ENCODE measurements around the gene INSYN2B. TPM values are rescaled to one million over a fixed set of nuclear protein-coding genes. Genes with fewer than 3 reads are reported as not detected.

INSYN2B gene
- total RNA-seq, 3 donors from 2014 or later: 0.16 TPM; not detected in 2

DNA sequence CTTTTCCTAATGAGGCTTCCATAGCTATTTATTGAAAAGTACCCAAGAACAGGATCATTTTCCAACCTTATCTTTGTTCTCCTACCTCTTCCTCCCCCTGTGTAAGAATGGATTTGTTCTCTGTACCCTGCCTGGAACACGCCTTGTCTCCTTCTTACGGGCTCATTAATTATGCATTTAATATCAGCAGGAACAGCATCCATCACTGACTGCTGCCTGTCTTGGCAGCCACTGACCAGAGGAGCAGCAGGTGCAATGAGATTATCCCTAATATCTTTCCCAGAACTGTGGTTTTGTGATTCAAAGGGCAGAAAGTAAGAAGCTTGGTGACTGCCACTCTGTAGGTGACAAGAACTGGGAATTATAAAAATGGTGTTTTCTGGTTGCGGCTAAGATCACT, 19.3 kb upstream of the INSYN2B start:
- no peak for ATAC-seq
- TF ChIP-seq, protein P1, sequence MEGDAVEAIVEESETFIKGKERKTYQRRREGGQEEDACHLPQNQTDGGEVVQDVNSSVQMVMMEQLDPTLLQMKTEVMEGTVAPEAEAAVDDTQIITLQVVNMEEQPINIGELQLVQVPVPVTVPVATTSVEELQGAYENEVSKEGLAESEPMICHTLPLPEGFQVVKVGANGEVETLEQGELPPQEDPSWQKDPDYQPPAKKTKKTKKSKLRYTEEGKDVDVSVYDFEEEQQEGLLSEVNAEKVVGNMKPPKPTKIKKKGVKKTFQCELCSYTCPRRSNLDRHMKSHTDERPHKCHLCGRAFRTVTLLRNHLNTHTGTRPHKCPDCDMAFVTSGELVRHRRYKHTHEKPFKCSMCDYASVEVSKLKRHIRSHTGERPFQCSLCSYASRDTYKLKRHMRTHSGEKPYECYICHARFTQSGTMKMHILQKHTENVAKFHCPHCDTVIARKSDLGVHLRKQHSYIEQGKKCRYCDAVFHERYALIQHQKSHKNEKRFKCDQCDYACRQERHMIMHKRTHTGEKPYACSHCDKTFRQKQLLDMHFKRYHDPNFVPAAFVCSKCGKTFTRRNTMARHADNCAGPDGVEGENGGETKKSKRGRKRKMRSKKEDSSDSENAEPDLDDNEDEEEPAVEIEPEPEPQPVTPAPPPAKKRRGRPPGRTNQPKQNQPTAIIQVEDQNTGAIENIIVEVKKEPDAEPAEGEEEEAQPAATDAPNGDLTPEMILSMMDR (IDR thresholded peaks at IDR 0.05): no peak
- Histone ChIP-seq H3K9me3 (no peaks in the 10 kb centered on the region), H3K4me3 (no peak overlapping the region), H3K4me1 (ENCODE audit: low read depth) (no peaks in the 10 kb centered on the region), H3K36me3 (ENCODE audit: low read depth) (no peaks in the 10 kb centered on the region)
- intact Hi-C loops (cut with DNase I, micrococcal nuclease): no loop called here
- DNase-seq: no peak

DNA sequence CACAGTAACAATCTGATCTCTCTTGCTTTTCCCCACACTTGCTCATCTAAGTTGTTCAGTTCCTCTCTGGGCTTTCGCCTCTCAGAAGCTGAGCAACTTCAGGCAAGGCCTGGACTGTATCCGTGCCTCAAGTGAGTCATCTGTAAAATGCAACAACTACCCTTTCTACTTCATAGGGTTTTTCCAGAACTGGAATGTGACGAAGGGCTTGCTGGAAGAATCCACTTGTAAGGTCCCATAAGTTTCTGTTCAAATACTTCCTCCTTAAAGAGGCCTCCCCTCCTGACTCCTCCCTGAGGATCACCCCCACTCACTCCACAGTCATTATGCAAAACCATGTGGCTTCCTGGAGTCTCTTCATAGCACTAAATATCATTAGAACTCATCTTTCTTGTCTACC, 17.5 kb upstream of the INSYN2B start:
- DNase-seq: no peak
- intact Hi-C loops (cut with DNase I, micrococcal nuclease): no loop called here
- TF ChIP-seq, protein P1 (IDR thresholded peaks at IDR 0.05): no peak
- Histone ChIP-seq H3K4me3 (no peak overlapping the region), H3K4me1 (ENCODE audit: low read depth) (no peaks in the 10 kb centered on the region), H3K36me3 (ENCODE audit: low read depth) (no peaks in the 10 kb centered on the region), H3K9me3 (no peaks in the 10 kb centered on the region)
- no peak for ATAC-seq

DNA sequence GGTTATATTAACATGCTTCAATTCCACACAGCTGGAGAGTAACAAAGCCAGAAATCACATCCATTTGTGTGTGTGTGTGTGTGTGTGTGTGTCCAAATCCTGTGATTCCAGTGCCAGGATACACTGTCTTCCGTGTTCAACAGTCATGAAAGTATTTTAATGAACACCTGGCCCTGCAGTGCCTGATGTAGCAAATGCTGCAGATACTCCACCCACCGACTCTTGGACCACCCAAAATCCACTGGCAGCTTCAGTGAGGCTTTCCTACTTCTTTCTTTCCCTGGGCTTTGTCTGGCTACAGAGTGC, 13.1 kb upstream of the INSYN2B start:
- intact Hi-C loops (cut with DNase I, micrococcal nuclease): no loop called here

DNA sequence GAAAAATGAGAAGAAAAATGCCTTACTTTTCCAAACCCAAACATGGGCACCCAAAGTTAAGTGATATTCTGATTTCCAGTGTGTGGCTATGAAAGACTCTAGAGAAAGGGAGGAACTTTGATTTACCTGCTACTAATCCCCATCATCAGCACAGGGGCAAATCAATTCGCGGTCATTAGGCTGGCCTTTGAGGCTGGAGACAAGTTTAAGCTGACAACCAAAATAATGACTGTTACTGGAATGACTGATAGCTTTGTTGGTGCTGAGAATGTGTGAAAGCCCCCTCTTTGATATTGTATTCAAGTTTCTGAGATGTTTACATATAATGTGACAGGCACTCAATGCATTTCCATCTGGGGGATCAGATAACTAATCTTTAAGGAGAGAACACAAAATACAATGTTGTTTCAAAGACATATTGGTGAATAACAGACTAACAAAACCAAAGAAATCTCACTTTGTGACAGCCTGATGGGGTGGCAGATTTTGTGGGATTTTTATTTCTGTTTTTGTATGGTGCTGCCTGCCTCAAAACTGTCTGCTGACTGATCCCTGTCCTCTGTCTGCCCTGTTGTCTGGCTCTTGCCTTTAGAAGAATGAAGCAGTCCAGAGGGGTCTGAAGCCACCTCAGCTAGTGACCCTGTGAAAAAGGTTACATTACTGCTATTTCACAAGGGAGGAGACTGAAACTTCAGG, 12.6 kb upstream of the INSYN2B start:
- intact Hi-C loops (cut with DNase I, micrococcal nuclease): no loop called here
- no peak for DNase-seq

More for the DNA sequence above, 13.1 kb upstream of the INSYN2B start:
- Histone ChIP-seq H3K36me3 (ENCODE audit: low read depth) (no peaks in the 10 kb centered on the region), H3K9me3 (no peaks in the 10 kb centered on the region), H3K4me1 (ENCODE audit: low read depth) (no peaks in the 10 kb centered on the region), H3K4me3 (no peak overlapping the region)
- TF ChIP-seq, protein P1 (IDR thresholded peaks at IDR 0.05): no peak
- DNase-seq (no peak), ATAC-seq (no peak)

DNA sequence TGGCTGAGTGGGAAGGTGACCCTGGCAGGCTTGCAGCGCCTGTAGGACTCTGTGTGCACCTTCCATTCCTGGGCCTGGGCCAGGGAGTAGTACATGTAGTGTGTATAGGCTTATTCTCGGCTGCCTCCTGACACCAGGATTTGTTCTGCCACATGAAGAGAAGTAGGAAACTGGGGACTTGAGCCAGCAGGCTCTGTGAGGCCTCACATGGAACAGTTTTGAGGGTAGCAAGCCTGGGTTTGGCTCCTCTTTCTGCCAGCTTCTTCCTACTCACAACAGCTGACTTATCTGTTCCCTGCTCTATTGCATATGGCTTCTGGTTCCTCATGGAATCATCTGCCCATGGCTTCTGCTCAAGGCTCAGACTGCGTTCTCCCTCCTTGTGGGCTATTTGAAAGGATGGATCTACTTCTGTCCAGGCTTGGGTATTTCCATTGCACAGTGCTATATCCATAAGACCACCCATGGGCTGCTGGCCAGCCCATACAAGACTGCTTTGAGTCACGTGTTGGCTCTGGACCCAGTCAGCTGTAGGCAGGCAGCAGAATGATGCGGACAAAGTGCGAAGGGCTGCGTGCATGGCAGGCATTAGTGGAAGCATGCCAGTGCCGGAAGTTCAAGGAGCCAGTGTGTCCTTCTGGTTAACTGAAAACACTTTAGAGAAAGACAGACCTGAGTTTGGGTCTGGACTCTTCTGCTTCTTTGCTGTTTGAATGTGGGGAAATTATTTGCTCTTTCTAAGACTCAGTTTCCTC, 11.0 kb upstream of the INSYN2B start:
- H3K36me3 ChIP-seq (ENCODE audit: low read depth): no peaks in the 10 kb centered on the region
- H3K4me3 ChIP-seq: no peak overlapping the region
- no peaks in the 10 kb centered on the region for H3K4me1 ChIP-seq (ENCODE audit: low read depth)
- TF ChIP-seq, protein P1 (IDR thresholded peaks at IDR 0.05): no peak
- no peak for ATAC-seq
- no peaks in the 10 kb centered on the region for H3K9me3 ChIP-seq
- intact Hi-C loops (cut with DNase I, micrococcal nuclease): no loop called here
- DNase-seq: no peak

More for the DNA sequence above, 12.6 kb upstream of the INSYN2B start:
- Histone ChIP-seq H3K4me3 (no peak overlapping the region), H3K4me1 (ENCODE audit: low read depth) (no peaks in the 10 kb centered on the region), H3K36me3 (ENCODE audit: low read depth) (no peaks in the 10 kb centered on the region), H3K9me3 (no peaks in the 10 kb centered on the region)
- TF ChIP-seq, protein P1 (IDR thresholded peaks at IDR 0.05): no peak
- no peak for ATAC-seq

Data from mucosa of descending colon (tissue), 3 donors.